HepG2 (cell line): ENCODE results near the gene FBF1. TPM values are rescaled to one million over a fixed set of nuclear protein-coding genes. Genes with fewer than 3 reads are reported as not detected.
A peak's percentile ranks its signal among the peaks of the same experiment; 100 is the strongest.

Experiments used
- ADNP ChIP-seq: sonication (generic); formaldehyde crosslinking; IDR thresholded peaks from 2 replicates; pipeline ENCODE4 v1.4.0; 2020; ENCODE audit warnings: missing genetic modification reagents
- CREBL2 ChIP-seq: sonication (generic); formaldehyde crosslinking; IDR thresholded peaks from 2 replicates; pipeline ENCODE4 v1.8.1; 2023; ENCODE audit warnings: missing genetic modification reagents, mild to moderate bottlenecking, borderline replicate concordance
- DMAP1 ChIP-seq: IDR thresholded peaks from 2 replicates; pipeline ENCODE4 v1.6.1; 2016
- EHMT2 ChIP-seq: fragments of 200-600 bp; sonication (generic); IDR thresholded peaks from 2 replicates; pipeline ENCODE4 v1.7.0; 2017; ENCODE audit warnings: antibody characterized with exemption, low read depth, low read length, borderline replicate concordance
- ESRRA ChIP-seq: sonication (generic); formaldehyde crosslinking; IDR thresholded peaks from 2 replicates; pipeline ENCODE4 v1.5.1; 2020; ENCODE audit warnings: mild to moderate bottlenecking, low read depth, missing genetic modification reagents
- GZF1 ChIP-seq: sonication (generic); formaldehyde crosslinking; IDR thresholded peaks from 2 replicates; pipeline ENCODE4 v1.5.1; 2020; ENCODE audit warnings: mild to moderate bottlenecking, missing genetic modification reagents
- HCFC1 ChIP-seq: fragments of 150-350 bp; IDR thresholded peaks from 2 replicates; pipeline ENCODE4 v1.6.1; 2014; ENCODE audit warnings: low read depth, low read length
- HIC2 ChIP-seq: sonication (generic); formaldehyde crosslinking; IDR thresholded peaks from 2 replicates; pipeline ENCODE4 v1.9.0; 2022; ENCODE audit warnings: low read depth, missing genetic modification reagents
- KDM4B ChIP-seq: sonication (generic); formaldehyde crosslinking; IDR thresholded peaks from 2 replicates; pipeline ENCODE4 v1.4.0; 2020; ENCODE audit warnings: missing genetic modification reagents
- LCORL ChIP-seq, 2 experiments: fragments of 450-650 bp in 1 of 2; sonication (generic) in 1 of 2; formaldehyde crosslinking in 1 of 2; IDR thresholded peaks; 2 replicates each; pipeline versions ENCODE4 v1.5.0 to v1.6.1; 2017 to 2020; ENCODE audit warnings: antibody characterized with exemption in 1 of 2, missing genetic modification reagents in 1 of 2
- MAFK ChIP-seq, 2 experiments: IDR thresholded peaks in 1 of 2; conservative IDR thresholded peaks in 1 of 2; 2 replicates each; pipeline ENCODE4 v1.6.1; 2011; ENCODE audit warnings: improper control_type of control experiment in 2 of 2, low read length in 2 of 2
- MXD4 ChIP-seq: IDR thresholded peaks from 2 replicates; pipeline ENCODE4 v1.6.1; 2016; ENCODE audit warnings: mild to moderate bottlenecking, missing biosample characterization, missing genetic modification reagents
- NFE2L2 ChIP-seq: fragments of 150-350 bp; IDR thresholded peaks from 2 replicates; pipeline ENCODE4 v1.6.1; 2014; ENCODE audit warnings: low read length
- NFYB ChIP-seq: sonication (generic); formaldehyde crosslinking; IDR thresholded peaks from 2 replicates; pipeline ENCODE4 v1.4.0; 2020; ENCODE audit warnings: missing genetic modification reagents
- NR2C2 ChIP-seq: sonication (generic); formaldehyde crosslinking; IDR thresholded peaks from 2 replicates; pipeline ENCODE4 v1.4.0; 2020; ENCODE audit warnings: missing genetic modification reagents, mild to moderate bottlenecking, moderate library complexity, borderline replicate concordance
- PCBP2 ChIP-seq: fragments of 200-400 bp; formaldehyde crosslinking; optimal IDR thresholded peaks from 2 replicates; pipeline ENCODE3; 2018; ENCODE audit warnings: low read length, low read depth; ENCODE audit not compliant: poor library complexity, severe bottlenecking
- POLR2AphosphoS5 ChIP-seq: IDR thresholded peaks from 2 replicates; pipeline ENCODE4 v1.6.1; 2012; ENCODE audit warnings: low read depth, low read length
- RXRB ChIP-seq: IDR thresholded peaks from 2 replicates; pipeline ENCODE4 v1.6.1; 2016; ENCODE audit warnings: borderline replicate concordance, missing genetic modification reagents, missing compliant biosample characterization
- SAP130 ChIP-seq: IDR thresholded peaks from 2 replicates; pipeline ENCODE4 v1.6.1; 2016; ENCODE audit warnings: low read depth
- SKI ChIP-seq: fragments of 450-650 bp; IDR thresholded peaks from one replicate; pipeline ENCODE4 v1.6.1; 2018; ENCODE audit warnings: mild to moderate bottlenecking; ENCODE audit not compliant: partially characterized antibody
- TEAD2 ChIP-seq: sonication (generic); formaldehyde crosslinking; IDR thresholded peaks from 2 replicates; pipeline ENCODE4 v1.9.0; 2021; ENCODE audit warnings: missing genetic modification reagents
- THAP7 ChIP-seq: sonication (generic); formaldehyde crosslinking; IDR thresholded peaks from 2 replicates; pipeline ENCODE4 v1.8.1; 2023; ENCODE audit warnings: mild to moderate bottlenecking, missing genetic modification reagents
- ZKSCAN8 ChIP-seq: IDR thresholded peaks from 2 replicates; pipeline ENCODE4 v1.6.1; 2016; ENCODE audit warnings: borderline replicate concordance, missing genetic modification reagents, missing compliant biosample characterization
- ZNF205 ChIP-seq: IDR thresholded peaks from 2 replicates; pipeline ENCODE4 v1.6.1; 2018; ENCODE audit warnings: missing biosample characterization, missing genetic modification reagents
- ZNF224 ChIP-seq: sonication (generic); formaldehyde crosslinking; IDR thresholded peaks from 2 replicates; pipeline ENCODE4 v1.5.0; 2020; ENCODE audit warnings: mild to moderate bottlenecking, missing genetic modification reagents
- ZNF263 ChIP-seq: sonication (generic); formaldehyde crosslinking; IDR thresholded peaks from 2 replicates; pipeline ENCODE4 v1.4.0; 2020; ENCODE audit warnings: missing genetic modification reagents
- ZNF503 ChIP-seq: sonication (generic); formaldehyde crosslinking; IDR thresholded peaks from 2 replicates; pipeline ENCODE4 v1.4.0; 2020; ENCODE audit warnings: missing genetic modification reagents
- polyA plus RNA-seq, 8 experiments: library from polyadenylated mRNA; depleted of rRNA in 3 of 8; stranded (reverse) in 7 of 8; unstranded in 1 of 8; fragments of >200 nt; fragmentation: Illumina TruSeq in 4 of 8; extraction: Trizol in 4 of 8; gene quantifications; 2 replicates each; pipeline versions ENCODE4 v1.2.1 to v1.2.3, GENCODE V29; 2011 to 2016; ENCODE audit warnings: low read depth in 4 of 8, missing spikeins in 1 of 8, mixed read lengths in 1 of 8; ENCODE audit not compliant: insufficient read depth in 1 of 8
- total RNA-seq, 5 experiments: library from RNA; depleted of rRNA; stranded (reverse); fragments of >200 nt; fragmentation: Illumina TruSeq; extraction: Trizol; gene quantifications; 2 replicates each; pipeline ENCODE4 v1.2.3, GENCODE V29; 2016; ENCODE audit warnings: low read depth in 1 of 5

Gene FBF1
- total and polyA plus RNA-seq, 2 of the 13 experiments (the other 11 are each of a cell fraction or from before 2014, with no cell fraction given): 2.4 to 8.1 TPM

GRCh38 chr17:75878174-75878998 is 62.5 kb downstream of the FBF1 start, which contains the start of gene TRIM47 (continued):
- no peak for TF ChIP-seq THAP7 (CRISPR knock-in tag)
- TF ChIP-seq LCORL (IDR thresholded peaks at IDR 0.05): no peak
- peak; percentile 77; the same call in 1 of the 2 replicates for TF ChIP-seq LCORL (CRISPR knock-in tag; IDR thresholded peaks at IDR 0.05)
- TF ChIP-seq HIC2 (CRISPR knock-in tag): peak; percentile 1; the same call in 1 of the 2 replicates
- TF ChIP-seq MAFK (conservative IDR thresholded peaks at IDR 0.05 in 1 of 2, IDR thresholded peaks at IDR 0.05 in 1 of 2; ENCODE audit: low read length in 2 of 2): peak in 1 of 2 experiments; percentile 72; a peak in 3 of 4 replicates
- no peak for TF ChIP-seq GZF1
- peak; percentile 74 for TF ChIP-seq SAP130 (CRISPR knock-in tag)
- TF ChIP-seq NFE2L2: peak; percentile 43; the same call in 1 of the 2 replicates
- TF ChIP-seq ZNF205: peak; percentile 81
- TF ChIP-seq RXRB (CRISPR knock-in tag): peak; percentile 49
- TF ChIP-seq ZKSCAN8 (CRISPR knock-in tag): no peak
- TF ChIP-seq HCFC1: no peak
- no peak; the same call in 1 of the 2 replicates for TF ChIP-seq ZNF503
- peak; percentile 20; the same call in 1 of the 2 replicates for TF ChIP-seq MXD4
- peak; percentile 19; the same call in 1 of the 2 replicates for TF ChIP-seq ZNF263 (CRISPR knock-in tag)
- no peak for TF ChIP-seq PCBP2
- 0 out of 2 replicates have a peak, but pooled peaks have one; percentile 38 for TF ChIP-seq TEAD2
- no peak for TF ChIP-seq NFYB
- peak; percentile 92 for TF ChIP-seq DMAP1 (CRISPR knock-in tag)
- TF ChIP-seq SKI: peak; percentile 16
- no peak for TF ChIP-seq ESRRA (CRISPR knock-in tag)
- peak; percentile 73; the same call in 1 of the 2 replicates for TF ChIP-seq ZNF224
- TF ChIP-seq KDM4B: peak; percentile 67
- TF ChIP-seq POLR2AphosphoS5: peak; percentile 80
- no peak for TF ChIP-seq EHMT2
- no peak for TF ChIP-seq CREBL2 (CRISPR knock-in tag)
- peak; percentile 11; the same call in 1 of the 2 replicates for TF ChIP-seq NR2C2 (CRISPR knock-in tag)
- TF ChIP-seq ADNP (CRISPR knock-in tag): peak; percentile 75; the same call in 1 of the 2 replicates
